Measurements from ENCODE around the gene HOXD1.

HOXD1 gene

DNA sequence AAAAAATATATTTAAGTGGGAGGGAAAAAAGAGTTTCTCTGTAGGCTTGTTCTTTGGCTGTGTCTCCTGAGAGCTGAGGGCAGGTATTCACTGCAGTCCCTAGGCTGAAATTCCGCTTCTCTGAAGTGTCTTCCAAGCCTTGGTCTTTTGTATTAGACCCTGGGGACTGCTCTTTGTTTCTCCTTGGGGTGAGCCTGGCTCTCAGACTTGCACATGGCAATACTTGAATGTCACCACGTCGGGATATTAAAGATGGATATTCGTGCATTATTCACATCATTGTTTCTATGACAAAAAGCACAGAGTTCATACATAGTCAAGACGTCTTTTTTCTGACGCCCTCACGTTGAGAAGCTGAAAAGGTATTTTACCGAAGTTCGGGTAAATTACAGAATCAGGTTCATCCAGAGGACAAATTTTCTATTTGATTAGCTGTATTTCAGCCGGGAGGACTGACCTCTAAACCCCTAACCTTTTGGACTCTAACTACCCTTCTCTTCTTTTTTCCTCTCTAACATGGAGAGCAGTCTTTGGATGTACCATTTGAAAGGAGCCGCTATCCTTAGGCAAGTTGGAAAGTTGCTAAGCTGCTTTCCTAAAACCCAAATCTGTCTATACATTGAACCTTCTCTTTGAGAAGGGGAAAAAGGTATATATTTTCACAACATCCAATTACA lies 33.8 kb upstream of the HOXD1 start:
- Histone ChIP-seq H3K4me2 (ENCODE audit: low read length) (no peak overlapping the region), H3K36me3 (ENCODE audit: control insufficient read depth, insufficient read depth, low read length) (no peaks in the 10 kb centered on the region), H3K27ac (no peak overlapping the region), H3K79me2 (no peaks in the 10 kb centered on the region), H3K9ac (no peak overlapping the region), H3K27me3 (ENCODE audit: control insufficient read depth, insufficient read depth, low read length) (peaks cover 20% of the 10 kb centered on the region), H2AFZ (no peak overlapping the region), H3K9me3 (ENCODE audit: control insufficient read depth, low read length) (no peaks in the 10 kb centered on the region), H3K4me1 (no peaks in the 10 kb centered on the region), H3K4me3 (ENCODE audit: low read depth, low read length) (no peak overlapping the region)
- TF ChIP-seq CTCF (IDR thresholded peaks at IDR 0.05), result no peak

GRCh38 chr2:176155356-176156044 lies 33.0 kb upstream of the HOXD1 start:
- H3K27ac ChIP-seq, result no peak overlapping the region
- H3K4me3 ChIP-seq (ENCODE audit: low read depth, low read length), result no peak overlapping the region
- H2AFZ ChIP-seq, result no peak overlapping the region
- no peaks in the 10 kb centered on the region for H3K9me3 ChIP-seq (ENCODE audit: control insufficient read depth, low read length)
- H3K27me3 ChIP-seq (ENCODE audit: control insufficient read depth, insufficient read depth, low read length), result peaks cover 23% of the 10 kb centered on the region
- TF ChIP-seq CTCF (IDR thresholded peaks at IDR 0.05), result no peak
- no peaks in the 10 kb centered on the region for H3K4me1 ChIP-seq
- H3K4me2 ChIP-seq (ENCODE audit: low read length), result no peak overlapping the region
- no peaks in the 10 kb centered on the region for H3K36me3 ChIP-seq (ENCODE audit: control insufficient read depth, insufficient read depth, low read length)
- no peak overlapping the region for H3K9ac ChIP-seq
- H3K79me2 ChIP-seq, result no peaks in the 10 kb centered on the region

- no peaks in the 10 kb centered on the region for H3K4me1 ChIP-seq
- no peaks in the 10 kb centered on the region for H3K79me2 ChIP-seq
- H3K4me2 ChIP-seq (ENCODE audit: low read length), result no peak overlapping the region
- H3K9ac ChIP-seq, result no peak overlapping the region
- no peak overlapping the region for H3K27ac ChIP-seq
- H3K9me3 ChIP-seq (ENCODE audit: control insufficient read depth, low read length), result no peaks in the 10 kb centered on the region
- H3K36me3 ChIP-seq (ENCODE audit: control insufficient read depth, insufficient read depth, low read length), result no peaks in the 10 kb centered on the region
- H2AFZ ChIP-seq, result no peak overlapping the region
- no peak for TF ChIP-seq CTCF (IDR thresholded peaks at IDR 0.05)
- H3K27me3 ChIP-seq (ENCODE audit: control insufficient read depth, insufficient read depth, low read length), result peaks cover 27% of the 10 kb centered on the region
- no peak overlapping the region for H3K4me3 ChIP-seq (ENCODE audit: low read depth, low read length)
These were observed 32.1 kb upstream of the HOXD1 start for GRCh38 chr2:176156301-176156806.

DNA sequence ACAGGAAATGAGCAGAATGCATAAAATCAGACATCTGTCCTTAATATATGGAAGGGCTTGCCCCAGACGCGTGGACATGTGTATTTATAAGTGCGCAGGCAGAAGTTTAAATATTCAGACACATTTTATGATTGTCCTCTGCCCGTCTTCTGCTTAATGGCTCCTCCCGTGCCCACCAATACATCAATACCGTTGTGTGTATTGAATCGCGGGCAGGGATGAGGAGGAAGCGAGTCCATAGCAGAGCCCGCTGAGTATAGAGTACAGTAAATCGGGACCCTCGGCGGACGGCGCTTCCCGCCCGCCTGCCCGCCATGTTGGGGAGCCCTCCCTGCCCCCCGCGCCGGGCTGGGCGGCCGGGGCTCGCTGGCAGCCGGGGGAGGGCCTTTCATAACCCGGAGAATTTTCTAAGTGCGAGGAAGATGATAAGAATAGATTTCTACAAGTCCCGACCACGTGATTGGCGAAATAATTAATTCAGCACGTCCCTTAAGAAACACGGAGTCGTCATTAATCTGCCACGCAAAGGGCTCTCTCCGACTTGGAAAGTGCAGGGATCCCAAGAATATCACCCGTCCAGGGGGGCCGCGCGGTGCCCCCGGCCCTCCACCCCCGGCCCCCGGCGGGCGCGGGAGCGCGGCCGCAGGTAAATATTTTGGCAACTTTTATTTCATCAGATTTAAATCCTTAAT lies 31.5 kb upstream of the HOXD1 start, which contains the start of gene HOXD3:
HOXD3 (plus strand) TSS at position 501 of the 692 bp plus-strand sequence. CDS start 11,808 bp downstream, outside the sequence.
- H2AFZ ChIP-seq, result no peak within 1 kb of the TSS
- H3K4me1 ChIP-seq, result no peaks in the 10 kb centered on the region
- no peak within 1 kb of the TSS for H3K4me2 ChIP-seq (ENCODE audit: low read length)
- no peak within 1 kb of the TSS for H3K9ac ChIP-seq
- no peak within 1 kb of the TSS for H3K27ac ChIP-seq
- no peaks in the 10 kb centered on the region for H3K36me3 ChIP-seq (ENCODE audit: control insufficient read depth, insufficient read depth, low read length)
- H3K27me3 ChIP-seq (ENCODE audit: control insufficient read depth, insufficient read depth, low read length), result peaks cover 27% of the 10 kb centered on the region
- no peaks in the 10 kb centered on the region for H3K79me2 ChIP-seq
- H3K9me3 ChIP-seq (ENCODE audit: control insufficient read depth, low read length), result no peaks in the 10 kb centered on the region
- no peak for TF ChIP-seq CTCF (IDR thresholded peaks at IDR 0.05)
- H3K4me3 ChIP-seq (ENCODE audit: low read depth, low read length), result no peak within 1 kb of the TSS
